Neural crest cell (in vitro differentiated cells): ENCODE results near the gene PLEKHB2. TPM values are rescaled to one million over a fixed set of nuclear protein-coding genes. Genes with fewer than 3 reads are reported as not detected.
"Not testable (repeated sequence)": the region's sequence is repeated elsewhere in the genome, so short reads cannot be mapped to it uniquely, and the experiment has no call there.

Experiments used
- DNase-seq: peaks from one replicate; pipeline ENCODE4 v3.0.0; 2021; ENCODE audit warnings: low read depth, mixed read lengths, low spot score
- H3K27ac Mint-ChIP-seq: one replicate; pipeline ENCODE4 v1.8.0; 2021; ENCODE audit warnings: mild to moderate bottlenecking, mixed read lengths; ENCODE audit not compliant: unreplicated experiment
- H3K27me3 Mint-ChIP-seq: 2 replicates; pipeline ENCODE4 v1.8.0; 2021; ENCODE audit warnings: low read depth, mild to moderate bottlenecking, mixed read lengths
- H3K36me3 Mint-ChIP-seq: 2 replicates; pipeline ENCODE4 v1.8.0; 2021; ENCODE audit warnings: low read depth, mild to moderate bottlenecking, mixed read lengths
- H3K4me1 Mint-ChIP-seq: 2 replicates; pipeline ENCODE4 v1.8.0; 2021; ENCODE audit warnings: mixed read lengths
- H3K4me3 Mint-ChIP-seq: one replicate; pipeline ENCODE4 v1.8.0; 2021; ENCODE audit warnings: mild to moderate bottlenecking, mixed read lengths
- H3K9me3 Mint-ChIP-seq: 2 replicates; pipeline ENCODE4 v1.8.0; 2021; ENCODE audit warnings: mixed read lengths
- total RNA-seq: library from RNA; stranded (reverse); gene quantifications from 2 replicates; pipeline ENCODE4 v1.2.1, GENCODE V29; 2021
- TF ChIP-seq, protein P1 (sequence below): fragments of 200-600 bp; sonication (generic); conservative IDR thresholded peaks from 2 replicates; pipeline ENCODE4 v1.5.0; 2021; ENCODE audit warnings: antibody characterized with exemption, mild to moderate bottlenecking

The PLEKHB2 gene
- total RNA-seq, 1 donor from 2014 or later, result 44.9 TPM

DNA sequence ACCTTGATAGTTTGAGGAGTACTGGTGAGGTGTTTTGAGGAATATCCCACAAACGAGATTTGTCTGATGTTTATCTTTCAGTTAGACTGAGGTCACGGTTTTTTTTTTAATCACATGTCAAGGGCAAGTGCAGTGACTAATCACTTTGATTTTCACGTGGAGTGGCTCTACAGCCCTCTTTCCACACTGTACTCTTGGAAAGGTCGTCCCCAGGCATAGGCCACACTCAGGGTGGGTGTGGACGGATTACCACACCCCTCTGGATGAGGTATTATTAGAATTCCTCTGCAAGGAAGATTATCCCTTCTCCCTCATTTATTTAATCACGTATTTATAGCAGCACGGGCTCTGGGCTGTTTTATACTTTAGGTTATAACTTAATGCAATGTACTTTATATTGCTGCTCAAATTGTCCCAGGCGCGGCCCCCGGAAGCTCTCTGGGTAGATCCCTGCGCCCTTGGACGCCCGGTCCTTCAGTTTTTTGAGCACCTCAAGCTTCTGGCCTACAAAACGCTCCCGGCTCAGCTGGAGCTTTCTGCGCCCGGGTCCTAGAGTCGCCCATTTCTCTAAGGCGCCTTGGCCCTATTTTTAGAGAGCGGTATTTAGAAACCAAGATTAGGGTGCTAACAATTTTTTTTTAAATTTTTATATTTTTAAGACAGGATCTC, 515 bp upstream of the PLEKHB2 start:
- Mint-ChIP-seq H3K27ac (peak overlapping the region; percentile 91), H3K36me3 (peaks cover 2% of the 10 kb centered on the region)
- TF ChIP-seq, protein P1, sequence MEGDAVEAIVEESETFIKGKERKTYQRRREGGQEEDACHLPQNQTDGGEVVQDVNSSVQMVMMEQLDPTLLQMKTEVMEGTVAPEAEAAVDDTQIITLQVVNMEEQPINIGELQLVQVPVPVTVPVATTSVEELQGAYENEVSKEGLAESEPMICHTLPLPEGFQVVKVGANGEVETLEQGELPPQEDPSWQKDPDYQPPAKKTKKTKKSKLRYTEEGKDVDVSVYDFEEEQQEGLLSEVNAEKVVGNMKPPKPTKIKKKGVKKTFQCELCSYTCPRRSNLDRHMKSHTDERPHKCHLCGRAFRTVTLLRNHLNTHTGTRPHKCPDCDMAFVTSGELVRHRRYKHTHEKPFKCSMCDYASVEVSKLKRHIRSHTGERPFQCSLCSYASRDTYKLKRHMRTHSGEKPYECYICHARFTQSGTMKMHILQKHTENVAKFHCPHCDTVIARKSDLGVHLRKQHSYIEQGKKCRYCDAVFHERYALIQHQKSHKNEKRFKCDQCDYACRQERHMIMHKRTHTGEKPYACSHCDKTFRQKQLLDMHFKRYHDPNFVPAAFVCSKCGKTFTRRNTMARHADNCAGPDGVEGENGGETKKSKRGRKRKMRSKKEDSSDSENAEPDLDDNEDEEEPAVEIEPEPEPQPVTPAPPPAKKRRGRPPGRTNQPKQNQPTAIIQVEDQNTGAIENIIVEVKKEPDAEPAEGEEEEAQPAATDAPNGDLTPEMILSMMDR, result no peak

DNA sequence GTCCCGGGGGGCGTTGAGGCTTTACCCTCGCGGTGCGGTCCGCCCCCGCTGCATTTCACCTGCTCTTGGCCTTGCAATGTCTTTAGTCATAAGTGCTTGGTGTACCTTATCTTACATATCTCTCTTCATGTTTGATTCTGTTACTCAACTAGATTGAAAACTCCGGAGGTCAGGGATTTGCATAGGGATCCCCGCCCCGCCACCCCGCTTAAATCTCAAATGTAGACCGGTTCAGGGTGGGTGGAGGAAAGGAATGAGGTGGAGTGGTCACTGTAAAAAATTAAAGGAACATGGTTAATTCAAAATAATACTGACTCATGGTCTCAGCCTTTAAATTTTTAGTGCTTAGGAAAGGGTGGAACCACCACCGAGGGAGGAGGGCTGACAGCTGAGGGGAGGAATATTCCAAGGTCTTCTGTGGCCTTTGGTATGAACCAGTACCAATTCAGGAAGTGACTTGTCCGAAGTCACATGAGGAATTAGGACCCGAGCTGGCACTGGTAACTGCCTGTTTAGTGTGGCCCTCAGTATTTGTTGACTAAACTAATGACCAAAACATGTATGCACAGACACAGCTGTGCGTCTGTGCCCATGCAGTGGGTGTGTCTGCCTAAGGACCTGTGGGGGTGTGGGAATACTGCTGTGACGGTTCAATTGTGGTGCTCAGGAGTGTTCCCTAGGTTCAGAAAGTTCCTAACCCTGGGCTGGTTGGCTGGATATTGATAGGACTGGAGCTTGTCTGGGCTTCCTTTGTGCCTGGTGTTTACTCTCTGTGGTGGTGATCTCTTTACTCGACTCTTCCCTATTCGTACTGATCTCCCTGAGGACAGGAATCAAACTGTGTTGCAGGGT, 1.0 kb downstream of the PLEKHB2 start:
- H3K27me3 Mint-ChIP-seq, result no peaks in the 10 kb centered on the region
- H3K9me3 Mint-ChIP-seq, result no peaks in the 10 kb centered on the region
- peaks cover 2% of the 10 kb centered on the region for H3K36me3 Mint-ChIP-seq
- H3K4me1 Mint-ChIP-seq, result peaks cover 32% of the 10 kb centered on the region
- H3K27ac Mint-ChIP-seq, result peak overlapping the region; percentile 75
- no peak for DNase-seq
- H3K4me3 Mint-ChIP-seq, result peak overlapping the region; percentile 96
- TF ChIP-seq, protein P1, result no peak

More for the DNA sequence above, 515 bp upstream of the PLEKHB2 start:
- Mint-ChIP-seq H3K9me3 (no peaks in the 10 kb centered on the region), H3K4me1 (peaks cover 32% of the 10 kb centered on the region), H3K4me3 (peak overlapping the region; percentile 96), H3K27me3 (no peaks in the 10 kb centered on the region)
- DNase-seq, result no peak

- Mint-ChIP-seq H3K27me3 (no peaks in the 10 kb centered on the region), H3K4me3 (no peak overlapping the region), H3K9me3 (no peaks in the 10 kb centered on the region), H3K4me1 (peaks cover 21% of the 10 kb centered on the region), H3K27ac (no peak overlapping the region), H3K36me3 (peaks cover 9% of the 10 kb centered on the region)
- TF ChIP-seq, protein P1, result no peak
- DNase-seq, result no peak
These were observed 7.4 kb downstream of the PLEKHB2 start for GRCh38 chr2:131112529-131112928.

GRCh38 chr2:131113566-131114227, 8.6 kb downstream of the PLEKHB2 start:
- Mint-ChIP-seq H3K4me1 (peaks cover 25% of the 10 kb centered on the region), H3K27me3 (no peaks in the 10 kb centered on the region), H3K4me3 (no peak overlapping the region), H3K27ac (no peak overlapping the region), H3K36me3 (peaks cover 9% of the 10 kb centered on the region), H3K9me3 (no peaks in the 10 kb centered on the region)
- DNase-seq, result no peak
- TF ChIP-seq, protein P1, result no peak

DNA sequence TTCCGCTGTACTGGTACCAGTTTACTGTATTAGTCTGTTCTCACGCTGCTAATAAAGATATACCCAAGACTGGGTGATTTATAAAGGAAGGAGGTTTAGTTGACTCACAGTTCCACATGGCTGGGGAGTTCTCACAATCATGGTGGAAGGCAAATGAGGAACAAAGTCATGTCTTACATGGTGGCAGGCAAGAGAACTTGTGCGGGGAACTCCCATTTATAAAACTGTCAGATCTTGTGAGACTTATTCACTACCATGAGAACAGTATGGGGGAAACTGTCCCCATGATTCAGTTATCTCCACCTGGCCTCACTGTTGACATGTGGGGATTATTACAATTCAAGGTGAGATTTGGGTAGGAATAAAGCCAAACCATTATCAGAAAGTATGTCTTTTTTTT, 9.8 kb downstream of the PLEKHB2 start:
- not testable (repeated sequence) for H3K9me3 Mint-ChIP-seq, DNase-seq, H3K4me3 Mint-ChIP-seq, H3K27me3 Mint-ChIP-seq, H3K36me3 Mint-ChIP-seq, H3K27ac Mint-ChIP-seq
- peaks cover 25% of the 10 kb centered on the region for H3K4me1 Mint-ChIP-seq
